HG03139 (cell line): Measurements from ENCODE around the gene AGBL5.
A peak's percentile ranks its signal among the peaks of the same experiment; 100 is the strongest.

Source experiments
- ATAC-seq: cut with Tn5 transposase; IDR thresholded peaks from one replicate; pipeline ENCODE4 v1.9.1; 2021; ENCODE audit not compliant: unreplicated experiment

AGBL5 gene

GRCh38 chr2:27049422-27050280, 1.8 kb upstream of the AGBL5 start:
- ATAC-seq: peak; percentile 10

GRCh38 chr2:27050281-27050995, 1.0 kb upstream of the AGBL5 start:
- peak; percentile 41 for ATAC-seq

GRCh38 chr2:27051902-27052645, 606 bp downstream of the AGBL5 start:
- ATAC-seq: no peak

- ATAC-seq: no peak
Measured at GRCh38 chr2:27053321-27053720, 1.9 kb downstream of the AGBL5 start.

- no peak for ATAC-seq
Measured at GRCh38 chr2:27053776-27054175, 2.3 kb downstream of the AGBL5 start.

GRCh38 chr2:27054721-27055120, 3.3 kb downstream of the AGBL5 start:
- no peak for ATAC-seq

- ATAC-seq: no peak
Measured at GRCh38 chr2:27057184-27057583, 5.7 kb downstream of the AGBL5 start.

- ATAC-seq: no peak
Measured at GRCh38 chr2:27058210-27058609, 6.7 kb downstream of the AGBL5 start.

GRCh38 chr2:27059141-27059820, 7.8 kb downstream of the AGBL5 start:
- no peak for ATAC-seq

GRCh38 chr2:27060323-27060722, 8.9 kb downstream of the AGBL5 start:
- no peak for ATAC-seq

- no peak for ATAC-seq
Measured at GRCh38 chr2:27065128-27065527, 13.7 kb downstream of the AGBL5 start.

- no peak for ATAC-seq
Measured at GRCh38 chr2:27067385-27067784, 15.9 kb downstream of the AGBL5 start.

GRCh38 chr2:27069436-27069835, 18.0 kb downstream of the AGBL5 start:
- no peak for ATAC-seq

- ATAC-seq: no peak
Measured at GRCh38 chr2:27069961-27070618, 18.6 kb downstream of the AGBL5 start.

GRCh38 chr2:27070653-27071276, 19.3 kb downstream of the AGBL5 start:
- no peak for ATAC-seq

- ATAC-seq: peak; percentile 77
Measured at GRCh38 chr2:27071277-27071989, 20.0 kb downstream of the AGBL5 start, which contains the start of gene OST4. Gene OST4, minus strand, starts transcription at chr2:27071654.

- peak; percentile 4 for ATAC-seq
Measured at GRCh38 chr2:27071990-27072830, 20.7 kb downstream of the AGBL5 start.

GRCh38 chr2:27072920-27073319, 21.5 kb downstream of the AGBL5 start:
- ATAC-seq: no peak
